Loucy (cell line): ENCODE data around the gene RASSF7.

Experiments used
- H2AFZ ChIP-seq: fragments of 200-600 bp; sonication (generic); 2 replicates; pipeline ENCODE4 v1.6.0; 2016; ENCODE audit warnings: antibody characterized with exemption, mild to moderate bottlenecking, low read length, moderate library complexity
- H3F3A ChIP-seq: fragments of 200-600 bp; 2 replicates; pipeline ENCODE4 v1.6.0; 2016; ENCODE audit warnings: antibody characterized with exemption, low read depth, mild to moderate bottlenecking
- H3K27me3 ChIP-seq: fragments of 200-600 bp; sonication (generic); 2 replicates; pipeline ENCODE4 v1.6.1; 2014; ENCODE audit warnings: low read length, mild to moderate bottlenecking; ENCODE audit not compliant: insufficient read depth, poor library complexity, severe bottlenecking
- H3K36me3 ChIP-seq: fragments of 200-600 bp; sonication (generic); 2 replicates; pipeline ENCODE4 v1.6.1; 2016; ENCODE audit warnings: low read length; ENCODE audit not compliant: insufficient read depth
- H3K4me1 ChIP-seq: fragments of 200-600 bp; sonication (generic); 2 replicates; pipeline ENCODE4 v1.5.1; 2014; ENCODE audit warnings: low read length, mild to moderate bottlenecking; ENCODE audit not compliant: insufficient read depth, poor library complexity, severe bottlenecking
- H3K4me2 ChIP-seq: fragments of 200-600 bp; sonication (generic); 2 replicates; pipeline ENCODE4 v1.6.0; 2014; ENCODE audit warnings: antibody characterized with exemption, low read length, low read depth, mild to moderate bottlenecking; ENCODE audit not compliant: poor library complexity, severe bottlenecking
- H3K4me3 ChIP-seq: fragments of 200-600 bp; sonication (generic); 2 replicates; pipeline ENCODE4 v1.5.1; 2014; ENCODE audit warnings: low read length, mild to moderate bottlenecking, mixed read lengths; ENCODE audit not compliant: poor library complexity, severe bottlenecking
- H3K79me2 ChIP-seq: fragments of 200-600 bp; sonication (generic); 2 replicates; pipeline ENCODE4 v1.6.1; 2014; ENCODE audit warnings: low read length; ENCODE audit not compliant: insufficient read depth
- H3K9ac ChIP-seq: fragments of 200-600 bp; sonication (generic); 2 replicates; pipeline ENCODE4 v1.6.0; 2014; ENCODE audit warnings: mild to moderate bottlenecking, low read depth, low read length, moderate library complexity; ENCODE audit not compliant: poor library complexity, severe bottlenecking
- H3K9me2 ChIP-seq: fragments of 200-600 bp; sonication (generic); replicated peaks from 2 replicates; pipeline ENCODE4 v1.6.1; 2016; ENCODE audit warnings: low read depth, low read length, mixed read lengths
- H3K9me3 ChIP-seq: fragments of 200-600 bp; sonication (generic); 2 replicates; pipeline ENCODE4 v1.6.1; 2014; ENCODE audit warnings: mild to moderate bottlenecking, antibody characterized with exemption, low read length, low read depth; ENCODE audit not compliant: insufficient read depth
- H4K20me1 ChIP-seq: fragments of 200-600 bp; sonication (generic); 2 replicates; pipeline ENCODE4 v1.6.0; 2014; ENCODE audit warnings: antibody characterized with exemption, low read length, mild to moderate bottlenecking; ENCODE audit not compliant: insufficient read depth, poor library complexity, severe bottlenecking
- EZH2phosphoT487 ChIP-seq: fragments of 200-600 bp; IDR thresholded peaks from 2 replicates; pipeline ENCODE4 v1.6.1; 2018; ENCODE audit warnings: antibody characterized with exemption, mild to moderate bottlenecking, moderate library complexity, borderline replicate concordance
- TF ChIP-seq, protein P1 (sequence below): fragments of 200-600 bp; sonication (generic); conservative IDR thresholded peaks from 2 replicates; pipeline ENCODE4 v1.5.1; 2014; ENCODE audit warnings: mild to moderate bottlenecking, antibody characterized with exemption, low read length

Gene RASSF7

GRCh38 chr11:529728-530411 is 30.9 kb upstream of the RASSF7 start:
- Histone ChIP-seq H3K9me3 (no peaks in the 10 kb centered on the region), H3K9me2 (no peaks in the 10 kb centered on the region), H3K4me3 (no peak overlapping the region), H3K4me1 (peaks cover 11% of the 10 kb centered on the region), H2AFZ (no peak overlapping the region), H3K27me3 (no peaks in the 10 kb centered on the region), H3F3A (no peaks in the 10 kb centered on the region), H3K79me2 (peaks cover 16% of the 10 kb centered on the region), H3K9ac (no peak overlapping the region), H4K20me1 (peaks cover 18% of the 10 kb centered on the region), H3K4me2 (no peak overlapping the region), H3K36me3 (peaks cover 4% of the 10 kb centered on the region; the same call in 1 of the 2 replicates)
- TF ChIP-seq EZH2phosphoT487: no peak
- TF ChIP-seq, protein P1, sequence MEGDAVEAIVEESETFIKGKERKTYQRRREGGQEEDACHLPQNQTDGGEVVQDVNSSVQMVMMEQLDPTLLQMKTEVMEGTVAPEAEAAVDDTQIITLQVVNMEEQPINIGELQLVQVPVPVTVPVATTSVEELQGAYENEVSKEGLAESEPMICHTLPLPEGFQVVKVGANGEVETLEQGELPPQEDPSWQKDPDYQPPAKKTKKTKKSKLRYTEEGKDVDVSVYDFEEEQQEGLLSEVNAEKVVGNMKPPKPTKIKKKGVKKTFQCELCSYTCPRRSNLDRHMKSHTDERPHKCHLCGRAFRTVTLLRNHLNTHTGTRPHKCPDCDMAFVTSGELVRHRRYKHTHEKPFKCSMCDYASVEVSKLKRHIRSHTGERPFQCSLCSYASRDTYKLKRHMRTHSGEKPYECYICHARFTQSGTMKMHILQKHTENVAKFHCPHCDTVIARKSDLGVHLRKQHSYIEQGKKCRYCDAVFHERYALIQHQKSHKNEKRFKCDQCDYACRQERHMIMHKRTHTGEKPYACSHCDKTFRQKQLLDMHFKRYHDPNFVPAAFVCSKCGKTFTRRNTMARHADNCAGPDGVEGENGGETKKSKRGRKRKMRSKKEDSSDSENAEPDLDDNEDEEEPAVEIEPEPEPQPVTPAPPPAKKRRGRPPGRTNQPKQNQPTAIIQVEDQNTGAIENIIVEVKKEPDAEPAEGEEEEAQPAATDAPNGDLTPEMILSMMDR: no peak

GRCh38 chr11:530960-531831 is 29.6 kb upstream of the RASSF7 start:
- Histone ChIP-seq H2AFZ (no peak overlapping the region), H3F3A (no peaks in the 10 kb centered on the region), H3K9me2 (no peaks in the 10 kb centered on the region), H3K4me2 (no peak overlapping the region), H3K9me3 (no peaks in the 10 kb centered on the region), H3K79me2 (peaks cover 17% of the 10 kb centered on the region), H4K20me1 (peaks cover 18% of the 10 kb centered on the region), H3K4me3 (no peak overlapping the region), H3K36me3 (peaks cover 4% of the 10 kb centered on the region; the same call in 1 of the 2 replicates), H3K4me1 (peaks cover 17% of the 10 kb centered on the region), H3K27me3 (no peaks in the 10 kb centered on the region), H3K9ac (no peak overlapping the region)
- TF ChIP-seq EZH2phosphoT487: no peak
- TF ChIP-seq, protein P1: no peak

GRCh38 chr11:531919-532526 is 28.7 kb upstream of the RASSF7 start:
- no peaks in the 10 kb centered on the region for H3K9me3 ChIP-seq
- H3K9ac ChIP-seq: no peak overlapping the region
- peaks cover 17% of the 10 kb centered on the region for H3K79me2 ChIP-seq
- H3F3A ChIP-seq: no peaks in the 10 kb centered on the region
- H4K20me1 ChIP-seq: peaks cover 18% of the 10 kb centered on the region
- no peak overlapping the region for H3K4me2 ChIP-seq
- no peaks in the 10 kb centered on the region for H3K27me3 ChIP-seq
- no peak overlapping the region for H3K4me3 ChIP-seq
- no peak overlapping the region for H2AFZ ChIP-seq
- H3K4me1 ChIP-seq: peaks cover 17% of the 10 kb centered on the region
- H3K36me3 ChIP-seq: peaks cover 4% of the 10 kb centered on the region; the same call in 1 of the 2 replicates
- no peaks in the 10 kb centered on the region for H3K9me2 ChIP-seq
- TF ChIP-seq EZH2phosphoT487: no peak
- TF ChIP-seq, protein P1: no peak
